HG03280 (cell line): ENCODE data around the gene SIGLEC14.
"Not testable (repeated sequence)": the region's sequence is repeated elsewhere in the genome, so short reads cannot be mapped to it uniquely, and the experiment has no call there.

ENCODE experiments used
- ATAC-seq: cut with Tn5 transposase; IDR thresholded peaks from one replicate; pipeline ENCODE4 v1.9.1; 2021; ENCODE audit warnings: mild to moderate bottlenecking, moderate library complexity; ENCODE audit not compliant: unreplicated experiment

SIGLEC14 gene, protein sequence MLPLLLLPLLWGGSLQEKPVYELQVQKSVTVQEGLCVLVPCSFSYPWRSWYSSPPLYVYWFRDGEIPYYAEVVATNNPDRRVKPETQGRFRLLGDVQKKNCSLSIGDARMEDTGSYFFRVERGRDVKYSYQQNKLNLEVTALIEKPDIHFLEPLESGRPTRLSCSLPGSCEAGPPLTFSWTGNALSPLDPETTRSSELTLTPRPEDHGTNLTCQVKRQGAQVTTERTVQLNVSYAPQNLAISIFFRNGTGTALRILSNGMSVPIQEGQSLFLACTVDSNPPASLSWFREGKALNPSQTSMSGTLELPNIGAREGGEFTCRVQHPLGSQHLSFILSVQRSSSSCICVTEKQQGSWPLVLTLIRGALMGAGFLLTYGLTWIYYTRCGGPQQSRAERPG

DNA sequence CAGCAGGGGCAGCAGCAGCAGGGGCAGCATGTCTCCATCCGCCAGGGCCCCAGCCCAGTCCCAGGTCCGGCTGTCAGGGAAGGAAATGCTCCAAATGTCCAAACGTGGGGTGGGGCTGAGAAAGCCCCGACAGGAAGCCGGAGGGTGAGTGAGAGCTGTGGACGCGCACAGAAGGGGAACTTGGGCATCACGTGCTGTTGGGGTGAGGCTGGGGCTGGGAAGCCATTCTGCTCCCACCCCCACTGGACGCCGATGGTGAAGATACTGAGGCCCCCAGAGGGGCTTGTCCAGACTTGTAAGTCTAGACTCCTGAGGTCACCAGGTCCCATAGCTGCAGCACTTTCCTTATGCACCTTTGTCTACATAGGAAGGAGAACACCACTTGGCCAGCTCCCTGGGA lies at the start of gene SIGLEC14:
Gene SIGLEC14, minus strand, starts transcription at position 96 of the 400 bp plus-strand sequence. Its CDS starts 66 bp downstream, at position 30.
- not testable (repeated sequence) for ATAC-seq

DNA sequence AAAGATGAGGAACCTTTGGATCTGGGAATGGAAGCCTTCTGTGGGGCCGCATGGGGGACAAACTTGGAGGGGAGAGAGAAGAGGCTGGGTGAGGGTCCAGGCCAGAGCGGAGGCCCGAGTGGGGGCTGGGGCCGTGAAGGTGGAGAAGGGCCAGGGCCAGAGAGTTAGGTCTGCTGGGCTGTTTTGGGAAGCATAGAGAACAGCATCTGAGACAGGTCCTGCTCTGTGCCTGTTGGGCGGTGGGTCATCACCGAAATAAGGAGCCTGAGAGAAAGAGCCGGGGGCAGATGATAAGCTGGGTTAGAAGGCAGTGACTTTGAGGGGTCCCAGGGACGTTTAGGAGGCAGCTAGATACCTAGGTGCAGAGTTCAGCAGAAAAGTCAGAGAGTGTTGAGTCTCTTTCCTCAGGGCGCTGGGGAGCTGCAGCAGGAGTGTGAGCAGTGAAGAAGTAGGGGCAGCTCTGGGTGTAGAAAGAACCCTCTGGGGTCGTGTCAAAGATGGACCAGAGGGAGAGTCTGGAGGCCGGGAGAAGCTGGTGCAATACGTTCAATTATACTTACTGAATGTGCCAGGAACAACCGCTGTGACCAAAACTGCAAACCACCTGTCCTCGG lies 49.2 kb upstream of the SIGLEC14 start:
- ATAC-seq, result no peak

GRCh38 chr19:51695088-51695487 lies 48.5 kb upstream of the SIGLEC14 start:
- ATAC-seq, result no peak

DNA sequence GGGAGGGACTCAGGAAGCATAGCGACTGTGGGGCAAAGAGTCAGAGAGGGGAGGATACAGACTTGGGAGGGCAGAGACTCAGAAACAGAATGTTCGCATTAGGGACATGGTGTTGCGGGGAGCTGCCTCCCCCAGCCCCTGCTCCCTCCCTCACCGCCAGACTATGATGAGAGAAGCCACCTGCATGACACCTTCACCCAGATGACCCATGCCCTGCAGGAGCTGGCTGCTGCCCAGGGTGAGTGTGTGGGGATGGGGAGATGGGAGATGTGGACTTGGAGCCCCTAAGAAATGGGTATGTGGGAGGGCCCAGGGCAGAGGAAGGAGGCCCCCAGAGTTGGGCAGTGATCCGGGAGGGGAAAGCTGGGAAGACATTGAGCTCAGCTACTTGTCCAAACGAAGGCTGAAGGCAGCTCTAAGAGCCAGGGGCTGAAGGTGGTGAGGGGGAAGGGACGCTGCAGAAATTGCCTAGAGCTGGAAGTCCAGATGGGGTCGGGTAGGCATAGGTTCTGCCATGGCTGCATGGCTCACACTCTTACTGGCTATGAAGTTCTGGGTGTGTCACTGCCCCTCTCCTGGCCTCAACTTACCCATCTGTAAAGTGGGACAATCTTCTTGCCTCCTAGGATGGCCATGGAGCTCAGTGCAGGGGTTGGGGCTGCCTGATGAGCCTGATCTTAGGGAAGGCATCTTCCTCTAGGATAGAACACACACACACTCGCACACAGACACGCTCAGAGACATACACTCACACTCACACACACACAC lies 47.9 kb upstream of the SIGLEC14 start:
- ATAC-seq, result no peak

- ATAC-seq, result no peak
Measured at GRCh38 chr19:51693819-51694218, 47.2 kb upstream of the SIGLEC14 start.

GRCh38 chr19:51693260-51693659 lies 46.6 kb upstream of the SIGLEC14 start, which contains the start of gene SPACA6:
TSS of gene SPACA6 (plus strand) at chr19:51693330. CDS start at chr19:51693527, 197 bp downstream.
- no peak for ATAC-seq

- ATAC-seq, result no peak
Measured at GRCh38 chr19:51692468-51692867, 45.8 kb upstream of the SIGLEC14 start.

- ATAC-seq, result no peak
Measured at GRCh38 chr19:51691584-51692428, 45.2 kb upstream of the SIGLEC14 start.

DNA sequence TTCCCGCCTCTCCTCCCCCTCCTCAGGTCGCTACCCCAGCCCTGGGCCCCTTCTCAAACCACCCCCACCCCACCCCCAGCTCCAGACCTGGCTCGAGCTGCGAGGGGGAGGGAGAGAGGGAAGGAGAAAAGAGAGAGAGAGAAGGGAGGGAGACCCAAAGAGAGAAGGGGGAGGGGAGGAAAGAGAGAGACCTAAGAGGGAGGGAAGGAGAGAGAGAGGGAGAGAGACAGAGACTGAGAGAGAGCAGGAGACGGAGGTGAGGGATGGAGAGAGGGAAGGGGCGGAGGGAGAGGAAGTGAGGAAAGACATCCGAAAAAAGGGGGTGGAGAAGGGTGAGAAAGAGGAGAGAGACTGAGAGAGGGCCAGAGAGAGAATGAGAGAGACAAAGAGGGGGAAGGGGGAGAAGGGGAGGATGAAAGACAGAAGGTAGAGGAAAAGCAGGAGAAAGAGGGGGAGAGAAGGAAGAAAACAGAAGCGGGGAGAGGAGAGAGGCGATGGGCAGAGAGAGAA lies 44.5 kb upstream of the SIGLEC14 start:
- no peak for ATAC-seq

- no peak for ATAC-seq
Measured at GRCh38 chr19:51690454-51691073, 43.9 kb upstream of the SIGLEC14 start.

DNA sequence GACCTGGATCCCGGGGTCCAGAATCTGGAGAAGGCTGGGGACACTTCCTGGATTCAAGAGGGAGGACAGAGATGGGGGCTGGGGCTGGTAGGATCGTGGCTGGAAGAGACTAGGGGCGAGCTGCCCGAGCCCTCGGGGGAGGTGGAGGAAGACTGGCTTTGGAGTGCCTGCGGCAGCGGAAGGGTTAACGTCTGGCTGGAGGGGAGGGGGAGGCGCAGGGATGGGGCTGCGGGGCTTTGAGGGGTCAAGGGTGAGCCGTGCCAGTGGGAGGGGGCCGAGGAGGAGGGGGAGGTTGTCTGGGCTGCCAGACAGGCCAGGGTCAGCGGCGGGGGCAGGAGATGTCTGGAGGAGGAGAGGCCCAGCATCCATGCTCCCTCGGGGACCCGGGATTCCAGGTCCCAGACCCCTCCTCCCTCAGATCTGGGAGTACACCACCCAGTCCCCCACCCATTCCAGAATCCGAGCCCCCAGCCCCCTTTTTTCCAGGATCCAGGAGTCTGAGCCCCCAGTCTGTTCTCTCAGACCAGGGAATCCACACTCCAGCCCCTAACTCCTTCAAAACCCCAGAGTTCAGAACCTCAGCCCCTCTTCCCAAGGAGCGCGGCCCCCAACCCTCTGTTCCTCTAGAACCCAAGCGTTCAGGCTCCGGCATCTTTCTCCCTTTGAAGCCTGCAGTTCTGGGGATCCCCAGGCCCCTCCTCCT lies 43.3 kb upstream of the SIGLEC14 start:
- no peak for ATAC-seq

GRCh38 chr19:51688671-51689571 lies 42.3 kb upstream of the SIGLEC14 start:
- no peak for ATAC-seq

DNA sequence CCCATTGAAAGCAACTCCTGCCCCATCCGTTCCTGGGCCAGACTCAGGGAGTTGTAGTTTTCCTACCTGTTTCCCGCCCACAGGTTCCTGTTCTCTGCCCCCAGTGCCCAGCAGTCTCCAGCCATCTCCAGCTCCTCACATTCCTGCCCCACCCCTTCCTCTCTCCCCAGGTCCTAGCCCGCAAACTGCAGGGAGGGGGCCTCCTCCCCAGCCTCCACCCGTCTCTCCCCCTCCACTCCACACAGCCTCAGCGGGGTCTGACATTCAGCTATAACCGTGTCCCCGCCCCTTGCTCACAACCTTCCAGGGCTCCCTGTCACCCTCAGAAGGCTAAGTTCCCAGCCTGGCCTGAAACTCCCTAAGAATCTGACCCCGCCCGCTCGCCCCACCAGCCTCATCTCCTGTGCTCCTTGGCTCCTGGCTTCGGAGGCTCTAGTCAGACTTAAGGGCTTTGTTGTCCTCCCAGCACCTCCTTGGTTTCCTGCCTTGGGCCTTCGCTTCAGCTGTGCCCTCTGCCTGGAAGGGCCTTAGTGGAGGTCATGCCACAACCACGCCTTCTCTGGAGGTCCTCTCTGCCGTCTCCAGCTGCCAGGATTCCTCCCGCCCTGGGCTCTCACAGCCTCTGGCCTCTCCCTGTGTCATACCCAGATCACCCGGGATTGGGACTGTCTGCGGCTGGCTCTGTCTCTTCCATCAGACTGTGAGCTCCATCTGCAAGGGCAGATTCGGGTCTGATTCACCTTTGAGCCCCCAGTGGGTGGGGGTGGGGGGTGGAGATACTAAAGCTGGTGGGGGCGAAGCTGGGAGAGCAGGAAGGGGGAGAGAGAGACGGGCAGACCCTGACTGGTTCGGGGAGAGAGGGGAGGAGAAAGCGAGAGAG lies 41.4 kb upstream of the SIGLEC14 start:
- no peak for ATAC-seq

GRCh38 chr19:51686171-51686570 lies 39.5 kb upstream of the SIGLEC14 start:
- ATAC-seq, result no peak

- ATAC-seq, result no peak
Measured at GRCh38 chr19:51681286-51681941, 34.8 kb upstream of the SIGLEC14 start.

GRCh38 chr19:51680474-51680873 lies 33.8 kb upstream of the SIGLEC14 start:
- ATAC-seq, result no peak

GRCh38 chr19:51676566-51677083 lies 30.0 kb upstream of the SIGLEC14 start:
- ATAC-seq, result no peak
